Mucosa of stomach (tissue), 1 donor: ENCODE measurements around the gene MYT1.
"Not testable (repeated sequence)": the region's sequence is repeated elsewhere in the genome, so short reads cannot be mapped to it uniquely, and the experiment has no call there.

Source experiments
- H3K27me3 ChIP-seq: one replicate; pipeline ENCODE4 v1.7.0; 2013; ENCODE audit warnings: mild to moderate bottlenecking, low read length; ENCODE audit not compliant: control insufficient read depth, insufficient read depth
- H3K36me3 ChIP-seq: one replicate; pipeline ENCODE4 v1.7.0; 2013; ENCODE audit warnings: low read length; ENCODE audit not compliant: control insufficient read depth, insufficient read depth
- H3K4me1 ChIP-seq: one replicate; pipeline ENCODE4 v1.7.0; 2013; ENCODE audit warnings: mild to moderate bottlenecking, low read length; ENCODE audit not compliant: control insufficient read depth, insufficient read depth
- H3K4me3 ChIP-seq: one replicate; pipeline ENCODE4 v1.7.0; 2013; ENCODE audit warnings: low read length
- H3K9ac ChIP-seq: one replicate; pipeline ENCODE4 v1.7.0; 2013; ENCODE audit warnings: mild to moderate bottlenecking, low read length, moderate library complexity
- H3K9me3 ChIP-seq: one replicate; pipeline ENCODE4 v1.7.0; 2013; ENCODE audit warnings: mild to moderate bottlenecking, low read length, moderate library complexity; ENCODE audit not compliant: control insufficient read depth
- donor health status: Pancreatic carcinoma.

The MYT1 gene

GRCh38 chr20:64167676-64168075 lies 3.4 kb downstream of the MYT1 start:
- peaks cover 11% of the 10 kb centered on the region for H3K27me3 ChIP-seq
- H3K9me3 ChIP-seq = no peaks in the 10 kb centered on the region
- no peak overlapping the region for H3K4me3 ChIP-seq
- H3K4me1 ChIP-seq = no peaks in the 10 kb centered on the region
- H3K9ac ChIP-seq = no peak overlapping the region
- no peaks in the 10 kb centered on the region for H3K36me3 ChIP-seq

- H3K4me1 ChIP-seq = no peaks in the 10 kb centered on the region
- no peaks in the 10 kb centered on the region for H3K9me3 ChIP-seq
- no peaks in the 10 kb centered on the region for H3K36me3 ChIP-seq
- peaks cover 9% of the 10 kb centered on the region for H3K27me3 ChIP-seq
- H3K9ac ChIP-seq = no peak overlapping the region
- no peak overlapping the region for H3K4me3 ChIP-seq
Observed at GRCh38 chr20:64168381-64169090, 4.3 kb downstream of the MYT1 start.

DNA sequence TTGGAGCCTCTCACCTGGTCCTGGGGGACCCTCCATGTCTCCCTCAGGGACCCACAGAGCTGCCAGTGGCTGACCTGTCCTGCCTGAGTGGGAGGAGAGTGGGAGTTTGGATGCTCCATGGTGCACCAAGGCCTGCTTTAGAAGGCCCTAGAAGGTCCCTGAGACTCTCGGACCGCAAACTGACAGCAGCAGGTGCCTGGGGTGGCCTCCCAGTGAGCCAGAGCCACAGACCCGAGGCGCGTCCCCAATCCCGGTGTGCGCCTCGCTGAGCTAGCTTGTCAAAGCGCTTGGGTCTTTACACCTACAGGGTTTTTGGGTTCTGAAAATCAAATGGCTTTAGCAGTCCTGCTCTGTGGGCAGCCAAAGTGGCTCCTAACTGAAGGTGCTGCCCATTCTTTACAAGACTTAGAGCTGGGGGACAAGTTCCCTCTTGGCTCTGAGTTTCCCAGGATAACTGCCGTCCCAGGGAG lies 4.9 kb downstream of the MYT1 start:
- Histone ChIP-seq H3K9me3 (no peaks in the 10 kb centered on the region), H3K36me3 (no peaks in the 10 kb centered on the region), H3K27me3 (peaks cover 9% of the 10 kb centered on the region), H3K9ac (no peak overlapping the region), H3K4me1 (no peaks in the 10 kb centered on the region), H3K4me3 (no peak overlapping the region)

DNA sequence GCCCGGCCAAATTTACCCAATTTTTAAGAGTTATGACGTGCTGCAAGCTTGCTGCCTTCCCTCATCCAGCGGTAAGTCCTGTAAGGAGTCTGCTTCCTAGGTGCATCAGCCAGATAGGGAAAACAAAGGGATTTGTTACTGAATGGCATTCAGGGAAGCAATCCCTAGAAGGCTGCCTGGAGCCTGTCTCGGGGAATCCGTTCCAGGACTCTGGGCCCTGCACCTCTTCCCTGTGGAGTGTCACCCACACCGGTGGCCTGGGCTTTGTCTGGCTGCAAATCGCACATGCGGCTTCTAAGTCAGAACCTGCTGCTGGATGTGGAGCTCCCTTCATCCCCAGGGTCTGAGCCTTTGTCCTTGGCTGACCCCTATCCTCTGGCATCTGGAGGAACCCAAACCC lies 7.0 kb downstream of the MYT1 start:
- peaks cover 5% of the 10 kb centered on the region for H3K27me3 ChIP-seq
- no peaks in the 10 kb centered on the region for H3K4me1 ChIP-seq
- H3K9me3 ChIP-seq = no peaks in the 10 kb centered on the region
- H3K9ac ChIP-seq = no peak overlapping the region
- no peak overlapping the region for H3K4me3 ChIP-seq
- no peaks in the 10 kb centered on the region for H3K36me3 ChIP-seq

DNA sequence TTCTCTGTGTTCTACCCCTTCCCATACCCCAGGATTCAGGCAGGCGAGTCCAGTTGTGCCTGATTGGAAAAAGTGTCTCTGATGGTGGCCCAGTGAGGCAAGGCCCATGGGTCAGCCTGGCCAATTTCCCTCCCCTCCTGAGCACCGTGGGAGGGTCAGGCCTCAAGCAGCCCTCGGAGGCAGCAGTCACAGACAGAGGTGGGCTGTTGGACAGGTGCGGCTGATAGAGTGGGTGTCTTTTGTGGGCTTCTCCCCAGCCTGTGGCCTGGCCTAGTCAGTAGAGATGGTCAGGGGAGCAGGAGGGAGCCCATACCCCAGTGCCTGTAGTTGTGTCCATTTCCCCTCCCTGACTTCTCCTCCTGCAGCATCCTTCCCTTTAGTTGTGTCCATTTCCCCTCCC lies 8.9 kb downstream of the MYT1 start:
- Histone ChIP-seq H3K27me3 (no peaks in the 10 kb centered on the region), H3K9me3 (no peaks in the 10 kb centered on the region), H3K9ac (no peak overlapping the region), H3K4me3 (no peak overlapping the region), H3K4me1 (no peaks in the 10 kb centered on the region), H3K36me3 (no peaks in the 10 kb centered on the region)

DNA sequence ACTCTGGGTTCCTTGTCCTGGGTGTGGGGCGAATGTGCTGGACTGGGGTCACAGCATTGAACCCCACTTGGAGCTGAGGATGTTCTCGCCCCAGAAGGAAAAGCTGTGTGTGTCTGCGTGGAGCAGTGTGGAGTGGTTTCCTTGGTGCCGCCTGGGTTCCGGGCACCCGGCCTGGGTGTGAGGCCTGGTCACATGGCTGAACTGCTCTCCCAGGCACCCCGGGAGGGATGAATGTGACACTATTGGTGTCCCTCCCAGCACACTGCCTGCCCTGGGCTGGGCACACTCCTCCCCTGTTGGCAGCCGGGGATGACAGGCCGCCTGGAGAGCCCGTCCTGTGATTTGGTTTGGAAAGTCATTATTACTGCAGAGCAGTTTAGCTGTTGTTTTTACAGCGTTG lies 12.3 kb downstream of the MYT1 start:
- H3K36me3 ChIP-seq = no peaks in the 10 kb centered on the region
- no peaks in the 10 kb centered on the region for H3K27me3 ChIP-seq
- no peaks in the 10 kb centered on the region for H3K4me1 ChIP-seq
- H3K9ac ChIP-seq = no peak overlapping the region
- no peaks in the 10 kb centered on the region for H3K9me3 ChIP-seq
- no peak overlapping the region for H3K4me3 ChIP-seq

DNA sequence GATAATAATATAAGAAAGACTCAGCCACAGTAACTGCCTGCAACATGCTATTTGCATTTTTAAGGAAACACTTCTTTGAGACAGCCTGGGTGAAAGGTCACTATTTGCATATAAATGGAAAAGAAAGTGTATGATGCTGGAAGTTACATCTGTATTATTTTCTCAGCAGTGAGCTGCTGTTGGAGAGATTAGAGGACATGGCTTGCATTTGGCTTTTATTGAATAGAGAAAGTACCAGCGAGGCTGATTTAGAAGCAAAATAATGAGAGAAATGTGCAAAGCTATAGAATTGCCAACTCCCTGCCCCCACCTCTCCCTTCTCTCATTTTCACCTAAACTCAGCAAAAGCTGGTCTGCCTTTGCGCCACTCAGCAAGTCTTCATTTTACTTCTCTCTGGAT lies 12.7 kb downstream of the MYT1 start:
- H3K4me3 ChIP-seq = no peak overlapping the region
- H3K36me3 ChIP-seq = no peaks in the 10 kb centered on the region
- no peaks in the 10 kb centered on the region for H3K27me3 ChIP-seq
- H3K9me3 ChIP-seq = no peaks in the 10 kb centered on the region
- no peaks in the 10 kb centered on the region for H3K4me1 ChIP-seq
- H3K9ac ChIP-seq = no peak overlapping the region

DNA sequence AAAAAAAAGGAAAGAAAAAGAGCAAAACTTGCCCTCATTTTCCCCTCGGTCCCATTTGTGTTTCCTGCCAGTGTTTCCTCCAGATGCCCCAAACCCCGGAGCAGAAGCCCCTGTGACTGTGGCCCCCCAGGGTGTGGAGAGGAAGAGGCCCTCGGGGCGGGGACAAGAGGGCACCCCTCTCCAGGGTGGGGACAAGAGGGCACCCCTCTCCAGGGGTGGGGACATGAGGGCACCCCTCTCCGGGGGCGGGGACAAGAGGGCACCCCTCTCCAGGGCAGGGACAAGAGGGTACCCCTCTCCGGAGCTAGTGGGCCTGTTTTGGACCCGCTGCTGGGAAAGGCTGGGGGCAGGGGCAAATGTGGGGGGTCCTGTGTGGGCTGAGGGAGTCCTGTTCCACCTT lies 13.1 kb downstream of the MYT1 start:
- H3K4me3 ChIP-seq = no peak overlapping the region
- H3K4me1 ChIP-seq = no peaks in the 10 kb centered on the region
- H3K9ac ChIP-seq = no peak overlapping the region
- no peaks in the 10 kb centered on the region for H3K36me3 ChIP-seq
- H3K27me3 ChIP-seq = no peaks in the 10 kb centered on the region
- H3K9me3 ChIP-seq = no peaks in the 10 kb centered on the region

- Histone ChIP-seq H3K4me1 (no peaks in the 10 kb centered on the region), H3K36me3 (no peaks in the 10 kb centered on the region), H3K9me3 (no peaks in the 10 kb centered on the region), H3K27me3 (no peaks in the 10 kb centered on the region), H3K4me3 (no peak overlapping the region), H3K9ac (no peak overlapping the region)
Observed at GRCh38 chr20:64177787-64178186, 13.5 kb downstream of the MYT1 start.

- H3K4me3 ChIP-seq, H3K36me3 ChIP-seq, H3K4me1 ChIP-seq, H3K27me3 ChIP-seq, H3K9me3 ChIP-seq, H3K9ac ChIP-seq: not testable (repeated sequence)
Observed at GRCh38 chr20:64178925-64179324, 14.7 kb downstream of the MYT1 start.

- H3K4me1 ChIP-seq = no peaks in the 10 kb centered on the region
- no peaks in the 10 kb centered on the region for H3K27me3 ChIP-seq
- H3K36me3 ChIP-seq = no peaks in the 10 kb centered on the region
- H3K9me3 ChIP-seq = no peaks in the 10 kb centered on the region
- no peak overlapping the region for H3K4me3 ChIP-seq
- H3K9ac ChIP-seq = no peak overlapping the region
Observed at GRCh38 chr20:64179805-64180204, 15.6 kb downstream of the MYT1 start.

DNA sequence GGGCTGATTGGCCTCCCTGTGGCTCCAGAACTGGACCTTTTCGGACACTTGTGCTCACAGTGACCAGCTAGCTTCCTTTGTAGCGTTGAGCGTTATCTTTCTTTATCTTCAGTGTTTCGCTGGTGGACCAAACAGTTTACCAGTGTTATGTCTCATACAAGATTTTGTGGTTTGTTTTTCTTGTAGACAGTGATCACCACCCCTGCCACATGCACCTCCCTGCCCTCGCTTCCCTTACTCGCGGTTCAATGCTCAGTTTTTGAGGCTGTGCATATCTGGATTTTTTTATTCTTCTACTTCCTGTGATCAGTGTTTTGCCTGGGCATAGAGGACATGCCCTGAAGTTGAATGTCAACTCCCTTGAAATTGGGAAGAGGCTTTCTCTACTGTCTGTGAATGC lies 16.4 kb downstream of the MYT1 start:
- Histone ChIP-seq H3K4me3 (no peak overlapping the region), H3K9me3 (no peaks in the 10 kb centered on the region), H3K9ac (no peak overlapping the region), H3K4me1 (no peaks in the 10 kb centered on the region), H3K27me3 (no peaks in the 10 kb centered on the region), H3K36me3 (no peaks in the 10 kb centered on the region)

DNA sequence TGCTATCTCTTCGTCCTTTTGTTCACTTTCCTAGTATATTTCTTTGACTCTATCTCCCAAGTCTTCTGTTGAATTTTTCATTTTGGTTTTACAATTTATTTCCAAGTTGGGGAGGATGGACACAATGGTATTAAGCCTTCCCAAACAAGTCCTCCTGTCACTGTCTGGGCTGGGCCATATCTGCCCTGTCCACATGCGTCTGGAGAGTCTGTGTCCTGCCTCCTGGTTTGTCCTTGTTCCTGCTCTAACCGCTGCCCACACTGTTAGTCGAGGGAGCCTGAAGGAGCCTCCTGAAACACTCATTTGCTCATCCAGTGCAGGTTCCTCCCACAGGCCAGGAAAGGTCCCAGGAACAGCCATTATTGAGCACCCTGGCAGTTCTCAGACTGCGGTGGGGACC lies 17.1 kb downstream of the MYT1 start:
- no peaks in the 10 kb centered on the region for H3K4me1 ChIP-seq
- H3K4me3 ChIP-seq = no peak overlapping the region
- H3K9me3 ChIP-seq = no peaks in the 10 kb centered on the region
- H3K27me3 ChIP-seq = no peaks in the 10 kb centered on the region
- H3K9ac ChIP-seq = no peak overlapping the region
- H3K36me3 ChIP-seq = no peaks in the 10 kb centered on the region
